GM12878 (cell line): ENCODE data around the gene MYO1D. TPM values are rescaled to one million over a fixed set of nuclear protein-coding genes. Genes with fewer than 3 reads are reported as not detected.

Experiments used
- ATAC-seq: fragments of 200-7000 bp; cut with Tn5 transposase; 3 replicates; pipeline ENCODE4 v1.9.1; 2020; ENCODE audit warnings: mild to moderate bottlenecking, moderate library complexity
- BruUV-seq: library from RNA; stranded (reverse); fragments of 400-500 nt; replicated peaks from 2 replicates; lab custom pipeline; 2021; lab: Mats Ljungman, UMichigan
- CTCF ChIA-PET: fragments of 300-600 bp; sonication (Branson Sonifier 250); formaldehyde crosslinking; extraction: SDS; loops from one replicate; lab custom pipeline; 2021; ENCODE audit warnings: inconsistent platforms; lab: Yijun Ruan, JAX
- POLR2A ChIA-PET: fragments of 350-600 bp; formaldehyde crosslinking; extraction: SDS; loops from one replicate; lab custom pipeline; 2021; ENCODE audit warnings: inconsistent platforms; lab: Charles Lee
- RAD21 ChIA-PET: fragments of 300-600 bp; sonication (Branson Sonifier 250); formaldehyde crosslinking; loops from one replicate; lab custom pipeline; 2023; ENCODE audit warnings: antibody characterized with exemption; ENCODE audit not compliant: unreplicated experiment; lab: Charles Lee
- SMC1A ChIA-PET: fragments of 300-600 bp; sonication (Branson Sonifier 250); formaldehyde crosslinking; loops from one replicate; lab custom pipeline; 2023; ENCODE audit not compliant: unreplicated experiment, uncharacterized antibody; lab: Charles Lee
- DNase-seq: peaks from one replicate; pipeline ENCODE4 v3.0.0-alpha.2; 2011; ENCODE audit warnings: low read depth, low spot score
- FAIRE-seq: peaks from 3 replicates; lab custom pipeline; 2011; peaks lifted over from hg19 to GRCh38; lab: Jason Lieb, UNC
- H2AFZ ChIP-seq: 2 replicates; pipeline ENCODE4 v1.6.0; 2011; ENCODE audit warnings: low read depth, low read length, control low read depth; ENCODE audit not compliant: control insufficient read depth
- H3K27ac ChIP-seq: 2 replicates; pipeline ENCODE4 v1.5.1; 2011; ENCODE audit warnings: control low read depth; ENCODE audit not compliant: control insufficient read depth, insufficient read depth
- H3K27me3 ChIP-seq, 2 experiments: replicated peaks in 1 of 2; 2 replicates each; pipeline versions ENCODE4 v1.6.0 to v1.6.1; 2011; ENCODE audit warnings: low read length in 1 of 2; ENCODE audit not compliant: control insufficient read depth in 2 of 2, insufficient read depth in 2 of 2
- H3K36me3 ChIP-seq, 2 experiments: 2 replicates each; pipeline ENCODE4 v1.5.1; 2011; ENCODE audit warnings: low read length in 1 of 2; ENCODE audit not compliant: control insufficient read depth in 2 of 2, insufficient read depth in 2 of 2
- H3K4me1 ChIP-seq: 2 replicates; pipeline ENCODE4 v1.6.1; 2011; ENCODE audit warnings: mild to moderate bottlenecking, low read length, moderate library complexity, mixed read lengths; ENCODE audit not compliant: control insufficient read depth, insufficient read depth
- H3K4me2 ChIP-seq: 2 replicates; pipeline ENCODE4 v1.6.0; 2011; ENCODE audit warnings: control low read depth; ENCODE audit not compliant: control insufficient read depth, insufficient read depth
- H3K4me3 ChIP-seq: fragments of 200-600 bp; sonication (generic); 2 replicates; pipeline ENCODE4 v1.5.1; 2016
- H3K79me2 ChIP-seq: 2 replicates; pipeline ENCODE4 v1.6.0; 2011; ENCODE audit warnings: low read length; ENCODE audit not compliant: control insufficient read depth, insufficient read depth
- H3K9ac ChIP-seq: 2 replicates; pipeline ENCODE4 v1.8.0; 2011; ENCODE audit warnings: low read length, control low read depth, mixed read lengths; ENCODE audit not compliant: control insufficient read depth, insufficient read depth
- H3K9me3 ChIP-seq: replicated peaks from 3 replicates; pipeline ENCODE4 v1.5.1; 2011; ENCODE audit warnings: mild to moderate bottlenecking, low read length; ENCODE audit not compliant: control insufficient read depth, insufficient read depth
- H4K20me1 ChIP-seq: 2 replicates; pipeline ENCODE4 v1.6.0; 2011; ENCODE audit not compliant: control insufficient read depth, insufficient read depth
- CBFB ChIP-seq: IDR thresholded peaks from 2 replicates; pipeline ENCODE4 v1.6.1; 2016; ENCODE audit warnings: antibody characterized with exemption, low read depth
- CBX5 ChIP-seq: sonication (generic); IDR thresholded peaks from 2 replicates; pipeline ENCODE4 v1.6.1; 2016; ENCODE audit warnings: low read depth, moderate library complexity, mild to moderate bottlenecking, inconsistent platforms
- CHD1 ChIP-seq: IDR thresholded peaks from 2 replicates; pipeline ENCODE4 v1.6.1; 2012; ENCODE audit warnings: low read depth, low read length, improper control_type of control experiment
- CHD4 ChIP-seq: fragments of 200-600 bp; sonication (generic); IDR thresholded peaks from 2 replicates; pipeline ENCODE4 v1.6.1; 2016; ENCODE audit warnings: mild to moderate bottlenecking
- TAF1 ChIP-seq: IDR thresholded peaks from 2 replicates; pipeline ENCODE4 v1.6.1; 2011; ENCODE audit warnings: mild to moderate bottlenecking, low read depth, low read length, borderline replicate concordance
- TCF3 ChIP-seq: IDR thresholded peaks from 2 replicates; pipeline ENCODE4 v1.6.1; 2012; ENCODE audit warnings: low read depth, mild to moderate bottlenecking, low read length, borderline replicate concordance; ENCODE audit not compliant: insufficient read depth
- WGBS: methylation state at CpG from one replicate; pipeline ENCODE4 v1.1.6; 2016; ENCODE audit warnings: low lambda C conversion rate; ENCODE audit not compliant: insufficient replicate concordance, insufficient coverage; ENCODE audit errors: missing lambda C conversion rate; 5-methylcytosine and 5-hydroxymethylcytosine counted together
- in situ Hi-C: fragments of 300-500 bp; cut with MboI; formaldehyde crosslinking; loops from 9 replicates; pipeline ENCODE4 v1.14.3; 2018; ENCODE audit warnings: mixed read lengths
- intact Hi-C: fragments of 100-400 bp; cut with micrococcal nuclease; formaldehyde crosslinking; loops from one replicate; pipeline ENCODE4 v1.14.2; 2022; ENCODE audit not compliant: unreplicated experiment
- polyA plus RNA-seq, 11 experiments: library from polyadenylated mRNA; depleted of rRNA in 4 of 11; unstranded in 6 of 11; stranded (reverse) in 5 of 11; fragments of >200 nt; fragmentation: Nextera tagmentation in 4 of 11; fragmentation: Illumina TruSeq in 1 of 11; extraction: Ambion mirVana in 4 of 11; extraction: Trizol in 1 of 11; gene quantifications; 1 replicate in 1 of 11; 2 replicates in 10 of 11; pipeline versions ENCODE4 v1.2.1 to v1.2.3, GENCODE V29; 2011 to 2016; ENCODE audit warnings: inconsistent platforms in 2 of 11, missing spikeins in 2 of 11, low read depth in 1 of 11
- total RNA-seq, 4 experiments: library from RNA; depleted of rRNA in 3 of 4; stranded (reverse); fragments of >200 nt in 3 of 4; fragmentation: Illumina TruSeq in 1 of 4; extraction: Trizol in 1 of 4; gene quantifications; 2 replicates each; pipeline versions ENCODE4 v1.2.1 to v1.2.3, GENCODE V29; 2013 to 2021
- TF ChIP-seq, protein P1 (sequence below): fragments of 450-650 bp; formaldehyde crosslinking; IDR thresholded peaks from 2 replicates; pipeline ENCODE4 v1.4.0; 2020; ENCODE audit warnings: mild to moderate bottlenecking, moderate library complexity
- TF ChIP-seq, protein P2 (sequence below): fragments of 150-350 bp; IDR thresholded peaks from 2 replicates; pipeline ENCODE4 v1.6.1; 2016; ENCODE audit warnings: low read depth, low read length
- TF ChIP-seq, protein P3 (sequence below): fragments of 450-650 bp; IDR thresholded peaks from 2 replicates; pipeline ENCODE4 v1.6.1; 2017; ENCODE audit warnings: mild to moderate bottlenecking

Gene MYO1D
- total and polyA plus RNA-seq, 10 of the 15 experiments (the other 5 are each of a cell fraction or from before 2014, with no cell fraction given) = 1.8 to 37.7 (median 25.4) TPM

DNA sequence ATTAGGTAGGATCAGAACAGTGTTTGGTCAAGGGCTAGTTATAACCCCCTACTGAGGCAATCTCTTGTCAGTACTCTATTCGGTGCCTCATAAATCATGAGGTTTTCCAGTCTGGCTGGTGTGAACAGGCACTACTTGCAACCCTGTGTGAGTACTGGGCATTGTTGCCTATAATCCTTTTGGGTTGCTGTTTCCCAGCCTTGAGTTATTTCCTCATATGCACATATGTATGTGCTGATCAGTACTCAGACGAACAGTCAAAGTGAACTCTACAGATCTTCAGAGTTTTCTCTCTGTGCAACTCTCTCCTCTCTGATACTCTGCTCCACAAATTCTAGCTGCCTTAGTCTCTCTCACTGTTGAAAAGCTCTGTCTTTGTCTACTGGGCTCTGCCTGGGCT lies 225.8 kb downstream of the MYO1D start:
- ATAC-seq (no peak), FAIRE-seq (no peak), DNase-seq (no peak)
- SMC1A ChIA-PET = no interaction called here
- TF ChIP-seq, protein P1, sequence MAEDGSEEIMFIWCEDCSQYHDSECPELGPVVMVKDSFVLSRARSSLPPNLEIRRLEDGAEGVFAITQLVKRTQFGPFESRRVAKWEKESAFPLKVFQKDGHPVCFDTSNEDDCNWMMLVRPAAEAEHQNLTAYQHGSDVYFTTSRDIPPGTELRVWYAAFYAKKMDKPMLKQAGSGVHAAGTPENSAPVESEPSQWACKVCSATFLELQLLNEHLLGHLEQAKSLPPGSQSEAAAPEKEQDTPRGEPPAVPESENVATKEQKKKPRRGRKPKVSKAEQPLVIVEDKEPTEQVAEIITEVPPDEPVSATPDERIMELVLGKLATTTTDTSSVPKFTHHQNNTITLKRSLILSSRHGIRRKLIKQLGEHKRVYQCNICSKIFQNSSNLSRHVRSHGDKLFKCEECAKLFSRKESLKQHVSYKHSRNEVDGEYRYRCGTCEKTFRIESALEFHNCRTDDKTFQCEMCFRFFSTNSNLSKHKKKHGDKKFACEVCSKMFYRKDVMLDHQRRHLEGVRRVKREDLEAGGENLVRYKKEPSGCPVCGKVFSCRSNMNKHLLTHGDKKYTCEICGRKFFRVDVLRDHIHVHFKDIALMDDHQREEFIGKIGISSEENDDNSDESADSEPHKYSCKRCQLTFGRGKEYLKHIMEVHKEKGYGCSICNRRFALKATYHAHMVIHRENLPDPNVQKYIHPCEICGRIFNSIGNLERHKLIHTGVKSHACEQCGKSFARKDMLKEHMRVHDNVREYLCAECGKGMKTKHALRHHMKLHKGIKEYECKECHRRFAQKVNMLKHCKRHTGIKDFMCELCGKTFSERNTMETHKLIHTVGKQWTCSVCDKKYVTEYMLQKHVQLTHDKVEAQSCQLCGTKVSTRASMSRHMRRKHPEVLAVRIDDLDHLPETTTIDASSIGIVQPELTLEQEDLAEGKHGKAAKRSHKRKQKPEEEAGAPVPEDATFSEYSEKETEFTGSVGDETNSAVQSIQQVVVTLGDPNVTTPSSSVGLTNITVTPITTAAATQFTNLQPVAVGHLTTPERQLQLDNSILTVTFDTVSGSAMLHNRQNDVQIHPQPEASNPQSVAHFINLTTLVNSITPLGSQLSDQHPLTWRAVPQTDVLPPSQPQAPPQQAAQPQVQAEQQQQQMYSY (CRISPR knock-in tag) = no peak
- no peak for TF ChIP-seq CBX5
- TF ChIP-seq, protein P2, sequence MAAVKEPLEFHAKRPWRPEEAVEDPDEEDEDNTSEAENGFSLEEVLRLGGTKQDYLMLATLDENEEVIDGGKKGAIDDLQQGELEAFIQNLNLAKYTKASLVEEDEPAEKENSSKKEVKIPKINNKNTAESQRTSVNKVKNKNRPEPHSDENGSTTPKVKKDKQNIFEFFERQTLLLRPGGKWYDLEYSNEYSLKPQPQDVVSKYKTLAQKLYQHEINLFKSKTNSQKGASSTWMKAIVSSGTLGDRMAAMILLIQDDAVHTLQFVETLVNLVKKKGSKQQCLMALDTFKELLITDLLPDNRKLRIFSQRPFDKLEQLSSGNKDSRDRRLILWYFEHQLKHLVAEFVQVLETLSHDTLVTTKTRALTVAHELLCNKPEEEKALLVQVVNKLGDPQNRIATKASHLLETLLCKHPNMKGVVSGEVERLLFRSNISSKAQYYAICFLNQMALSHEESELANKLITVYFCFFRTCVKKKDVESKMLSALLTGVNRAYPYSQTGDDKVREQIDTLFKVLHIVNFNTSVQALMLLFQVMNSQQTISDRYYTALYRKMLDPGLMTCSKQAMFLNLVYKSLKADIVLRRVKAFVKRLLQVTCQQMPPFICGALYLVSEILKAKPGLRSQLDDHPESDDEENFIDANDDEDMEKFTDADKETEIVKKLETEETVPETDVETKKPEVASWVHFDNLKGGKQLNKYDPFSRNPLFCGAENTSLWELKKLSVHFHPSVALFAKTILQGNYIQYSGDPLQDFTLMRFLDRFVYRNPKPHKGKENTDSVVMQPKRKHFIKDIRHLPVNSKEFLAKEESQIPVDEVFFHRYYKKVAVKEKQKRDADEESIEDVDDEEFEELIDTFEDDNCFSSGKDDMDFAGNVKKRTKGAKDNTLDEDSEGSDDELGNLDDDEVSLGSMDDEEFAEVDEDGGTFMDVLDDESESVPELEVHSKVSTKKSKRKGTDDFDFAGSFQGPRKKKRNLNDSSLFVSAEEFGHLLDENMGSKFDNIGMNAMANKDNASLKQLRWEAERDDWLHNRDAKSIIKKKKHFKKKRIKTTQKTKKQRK = no peak
- TF ChIP-seq TCF3 = no peak
- no peak for TF ChIP-seq CBFB
- TF ChIP-seq TAF1 = no peak
- no peak for TF ChIP-seq CHD4
- TF ChIP-seq, protein P3, sequence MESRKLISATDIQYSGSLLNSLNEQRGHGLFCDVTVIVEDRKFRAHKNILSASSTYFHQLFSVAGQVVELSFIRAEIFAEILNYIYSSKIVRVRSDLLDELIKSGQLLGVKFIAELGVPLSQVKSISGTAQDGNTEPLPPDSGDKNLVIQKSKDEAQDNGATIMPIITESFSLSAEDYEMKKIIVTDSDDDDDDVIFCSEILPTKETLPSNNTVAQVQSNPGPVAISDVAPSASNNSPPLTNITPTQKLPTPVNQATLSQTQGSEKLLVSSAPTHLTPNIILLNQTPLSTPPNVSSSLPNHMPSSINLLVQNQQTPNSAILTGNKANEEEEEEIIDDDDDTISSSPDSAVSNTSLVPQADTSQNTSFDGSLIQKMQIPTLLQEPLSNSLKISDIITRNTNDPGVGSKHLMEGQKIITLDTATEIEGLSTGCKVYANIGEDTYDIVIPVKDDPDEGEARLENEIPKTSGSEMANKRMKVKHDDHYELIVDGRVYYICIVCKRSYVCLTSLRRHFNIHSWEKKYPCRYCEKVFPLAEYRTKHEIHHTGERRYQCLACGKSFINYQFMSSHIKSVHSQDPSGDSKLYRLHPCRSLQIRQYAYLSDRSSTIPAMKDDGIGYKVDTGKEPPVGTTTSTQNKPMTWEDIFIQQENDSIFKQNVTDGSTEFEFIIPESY = no peak
- TF ChIP-seq CHD1 = no peak
- Histone ChIP-seq H3K4me1 (no peaks in the 10 kb centered on the region), H3K36me3 (peaks cover 2 to 7% of the 10 kb centered on the region in 2 experiments; a peak in 3 of 4 replicates), H3K9me3 (peaks cover 8% of the 10 kb centered on the region), H2AFZ (no peak overlapping the region), H3K79me2 (no peaks in the 10 kb centered on the region), H3K9ac (no peak overlapping the region), H3K27me3 (no peaks in the 10 kb centered on the region), H3K4me2 (no peak overlapping the region), H3K4me3 (no peak overlapping the region), H4K20me1 (no peaks in the 10 kb centered on the region), H3K27ac (no peak overlapping the region)
- intact Hi-C loops = no loop called here
- BruUV-seq = no TSS peak
- POLR2A ChIA-PET = no interaction called here
- WGBS = 94% methylated on average over 2 of the region's 2 CpGs
- CTCF ChIA-PET = interaction anchor here (0.6 to 2.1 kb wide), 2 partner anchors 8 to 195 kb away, joined by 4 to 8 read pairs; no protein-coding TSS in a partner anchor
- in situ Hi-C loops = no loop called here
- RAD21 ChIA-PET = no interaction called here
